Psoas muscle (tissue), 8 donors: ENCODE results near the gene SLCO2B1. TPM values are rescaled to one million over a fixed set of nuclear protein-coding genes. Genes with fewer than 3 reads are reported as not detected.
"Not testable (repeated sequence)": the region's sequence is repeated elsewhere in the genome, so short reads cannot be mapped to it uniquely, and the experiment has no call there.

Source experiments
- ATAC-seq, 4 donors: fragments of 200-7000 bp; cut with Tn5 transposase; one replicate each; pipeline ENCODE4 v1.9.1; 2020; ENCODE audit warnings: moderate library complexity in 3 of 4, mild to moderate bottlenecking in 2 of 4
- DNase-seq, 2 donors: peaks; one replicate each; pipeline ENCODE4 v3.0.0-alpha.2; 2020
- H3K27ac ChIP-seq: fragments of 200-600 bp; one replicate; pipeline ENCODE4 v1.8.0; 2022
- H3K27me3 ChIP-seq, 3 donors: fragments of 200-600 bp in 1 of 3; one replicate each; pipeline versions ENCODE4 v1.6.1 to v1.8.0; 2013 to 2022; ENCODE audit warnings: low read length in 2 of 3, mild to moderate bottlenecking in 2 of 3, moderate library complexity in 1 of 3; ENCODE audit not compliant: insufficient read depth in 3 of 3
- H3K36me3 ChIP-seq, 2 donors: fragments of 200-600 bp in 1 of 2; one replicate each; pipeline versions ENCODE4 v1.6.1 to v1.8.0; 2013 to 2022; ENCODE audit warnings: low read depth in 1 of 2, mild to moderate bottlenecking in 1 of 2, moderate library complexity in 1 of 2; ENCODE audit not compliant: insufficient read depth in 1 of 2
- H3K4me1 ChIP-seq: fragments of 200-600 bp; one replicate; pipeline ENCODE4 v1.8.0; 2022
- H3K4me3 ChIP-seq: fragments of 200-600 bp; one replicate; pipeline ENCODE4 v1.8.0; 2022; ENCODE audit warnings: mild to moderate bottlenecking
- H3K9me3 ChIP-seq: fragments of 200-600 bp; one replicate; pipeline ENCODE4 v1.8.0; 2022
- WGBS, 3 donors: extraction: QIAGEN DNeasy Blood & Tissue Kit; methylation state at CpG; one replicate each; pipeline versions ENCODE4 v1.1.6 to v1.1.7; 2013; 5-methylcytosine and 5-hydroxymethylcytosine counted together
- intact Hi-C, 2 donors: fragments of 100-400 bp; cut with DNase I; formaldehyde crosslinking; loops; one replicate each; pipeline versions ENCODE4 v1.11.0 to v1.14.2; 2022
- long read RNA-seq, 2 donors: library from polyadenylated mRNA; unstranded; transcript quantifications; one replicate each; pipeline ENCODE4 v2.0.0, GENCODE V29; 2021
- polyA plus RNA-seq, 3 donors: library from polyadenylated mRNA; stranded (reverse); fragments of 200-250 nt; gene quantifications; one replicate each; pipeline ENCODE4 v1.2.3, GENCODE V29; 2013
- total RNA-seq, 4 donors: library from RNA; stranded (reverse); fragmentation: NEBNext Ultra II Directional in 2 of 4; extraction: Animal tissue kit (Norgen Biotek cat#: 25700) in 2 of 4; gene quantifications; one replicate each; pipeline versions ENCODE4 v1.2.1 to v1.2.4, GENCODE V29; 2021 to 2023
- TF ChIP-seq, protein P1 (sequence below): fragments of 200-600 bp; IDR thresholded peaks from one replicate; pipeline ENCODE4 v1.8.0; 2022; ENCODE audit warnings: antibody characterized with exemption
- donor health status: healthy with polysubstance abuse.
- donor health status: DM: no; HTN: no; CAD: no; lungs with moderate emphysema.
- donor health status: Bipolar disorder and iron deficiency.
- donor health status: healthy.
- donor health status: DM: yes; HTN: yes; CAD: no.
- donor health status: DM: no; HTN: no; CAD: no.
- donor health status: DM: no; HTN: no; CAD: no.
- donor health status: DM: yes; HTN: yes; CAD: no.

Gene SLCO2B1, protein sequence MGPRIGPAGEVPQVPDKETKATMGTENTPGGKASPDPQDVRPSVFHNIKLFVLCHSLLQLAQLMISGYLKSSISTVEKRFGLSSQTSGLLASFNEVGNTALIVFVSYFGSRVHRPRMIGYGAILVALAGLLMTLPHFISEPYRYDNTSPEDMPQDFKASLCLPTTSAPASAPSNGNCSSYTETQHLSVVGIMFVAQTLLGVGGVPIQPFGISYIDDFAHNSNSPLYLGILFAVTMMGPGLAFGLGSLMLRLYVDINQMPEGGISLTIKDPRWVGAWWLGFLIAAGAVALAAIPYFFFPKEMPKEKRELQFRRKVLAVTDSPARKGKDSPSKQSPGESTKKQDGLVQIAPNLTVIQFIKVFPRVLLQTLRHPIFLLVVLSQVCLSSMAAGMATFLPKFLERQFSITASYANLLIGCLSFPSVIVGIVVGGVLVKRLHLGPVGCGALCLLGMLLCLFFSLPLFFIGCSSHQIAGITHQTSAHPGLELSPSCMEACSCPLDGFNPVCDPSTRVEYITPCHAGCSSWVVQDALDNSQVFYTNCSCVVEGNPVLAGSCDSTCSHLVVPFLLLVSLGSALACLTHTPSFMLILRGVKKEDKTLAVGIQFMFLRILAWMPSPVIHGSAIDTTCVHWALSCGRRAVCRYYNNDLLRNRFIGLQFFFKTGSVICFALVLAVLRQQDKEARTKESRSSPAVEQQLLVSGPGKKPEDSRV
- 10 to 100 TPM; 10.7 to 17.7 (median 12.3) TPM for total RNA-seq
- polyA plus RNA-seq = 1 to 10 TPM; 1.2 to 5.6 (median 1.7) TPM
- long read RNA-seq, donor 1, partial matches to known transcripts = 4 of 6 reads
- long read RNA-seq, donor 1, other reads (novel, unspliced or antisense) = 1 of 6 reads
- long read RNA-seq, donor 2, full-length matches to known transcripts = 3 of 6 reads
- long read RNA-seq, donor 2, partial matches to known transcripts = 2 of 6 reads
- long read RNA-seq, donor 2, other reads (novel, unspliced or antisense) = 1 of 6 reads

DNA sequence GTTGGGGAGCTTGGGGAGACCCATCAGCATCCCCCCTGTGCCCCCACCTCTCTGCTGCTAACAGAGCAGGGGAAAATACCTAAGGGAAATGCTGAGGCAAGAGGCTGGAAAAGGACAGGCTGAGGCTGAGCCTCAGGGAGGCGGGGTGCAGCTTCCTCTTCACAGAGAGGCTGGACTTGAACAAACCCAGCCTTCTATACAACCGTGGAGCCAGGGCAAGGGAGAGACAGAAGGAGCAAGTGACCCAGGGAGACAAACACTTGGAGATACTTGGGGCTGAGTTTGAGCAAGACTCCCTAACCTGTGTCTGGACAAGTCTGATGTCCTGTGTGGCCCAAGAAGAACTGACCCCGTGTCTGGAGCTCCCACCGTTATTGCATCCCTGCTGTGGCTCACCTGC, at the start of gene SLCO2B1:
Gene SLCO2B1, plus strand, starts transcription at position 229 of the 400 bp plus-strand sequence. CDS start 275 bp downstream, outside the sequence.
- TF ChIP-seq, protein P1, sequence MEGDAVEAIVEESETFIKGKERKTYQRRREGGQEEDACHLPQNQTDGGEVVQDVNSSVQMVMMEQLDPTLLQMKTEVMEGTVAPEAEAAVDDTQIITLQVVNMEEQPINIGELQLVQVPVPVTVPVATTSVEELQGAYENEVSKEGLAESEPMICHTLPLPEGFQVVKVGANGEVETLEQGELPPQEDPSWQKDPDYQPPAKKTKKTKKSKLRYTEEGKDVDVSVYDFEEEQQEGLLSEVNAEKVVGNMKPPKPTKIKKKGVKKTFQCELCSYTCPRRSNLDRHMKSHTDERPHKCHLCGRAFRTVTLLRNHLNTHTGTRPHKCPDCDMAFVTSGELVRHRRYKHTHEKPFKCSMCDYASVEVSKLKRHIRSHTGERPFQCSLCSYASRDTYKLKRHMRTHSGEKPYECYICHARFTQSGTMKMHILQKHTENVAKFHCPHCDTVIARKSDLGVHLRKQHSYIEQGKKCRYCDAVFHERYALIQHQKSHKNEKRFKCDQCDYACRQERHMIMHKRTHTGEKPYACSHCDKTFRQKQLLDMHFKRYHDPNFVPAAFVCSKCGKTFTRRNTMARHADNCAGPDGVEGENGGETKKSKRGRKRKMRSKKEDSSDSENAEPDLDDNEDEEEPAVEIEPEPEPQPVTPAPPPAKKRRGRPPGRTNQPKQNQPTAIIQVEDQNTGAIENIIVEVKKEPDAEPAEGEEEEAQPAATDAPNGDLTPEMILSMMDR = no peak
- Histone ChIP-seq H3K27ac (no peak within 1 kb of the TSS), H3K27me3 (peaks cover 0 to 2% (median 0%) of the 10 kb centered on the region in 3 donors), H3K4me1 (no peaks in the 10 kb centered on the region), H3K4me3 (peak within 1 kb of the TSS; percentile 54), H3K36me3 (no peaks in the 10 kb centered on the region), H3K9me3 (no peaks in the 10 kb centered on the region)
- no peak for DNase-seq
- intact Hi-C loops = no loop called here
- peak in 3 of 4 donors; percentile 29 to 52 (median 38) for ATAC-seq
- WGBS, 3 donors = 42 to 50% (median 42%) methylated on average over 4 of the region's 4 CpGs

DNA sequence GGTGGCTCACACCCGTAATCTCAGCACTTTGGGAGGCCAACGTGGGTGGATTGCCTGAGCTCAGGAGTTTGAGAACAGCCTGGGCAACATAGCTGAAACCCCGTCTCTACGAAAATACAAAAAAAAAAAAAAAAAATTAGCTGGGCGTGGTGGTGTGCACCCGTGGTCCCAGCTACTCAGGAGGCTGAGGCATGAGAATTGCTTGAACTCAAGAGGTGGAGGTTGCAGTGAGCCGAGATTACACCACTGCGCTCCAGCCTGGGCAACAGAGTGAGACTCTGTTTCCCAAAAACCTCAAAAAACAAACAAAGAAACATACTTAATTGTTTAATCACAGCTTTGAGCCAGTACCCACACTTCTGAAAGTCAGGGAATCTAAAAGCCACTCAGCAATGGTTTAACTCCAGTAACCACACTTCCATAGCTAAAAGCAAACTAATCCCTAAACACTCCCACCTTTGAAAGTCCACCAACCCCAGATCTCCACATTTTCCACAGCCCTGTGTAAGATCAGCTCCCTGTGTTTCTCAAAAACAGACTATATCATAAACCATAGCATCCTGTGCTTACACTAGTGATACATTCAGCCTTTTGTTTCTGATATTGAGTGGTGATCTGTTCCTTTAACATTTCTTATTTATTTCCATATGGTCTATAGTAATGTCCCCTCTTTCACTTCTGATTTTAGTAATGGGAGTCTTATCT, 49.3 kb upstream of the SLCO2B1 start:
- Histone ChIP-seq H3K4me1 (no peaks in the 10 kb centered on the region), H3K9me3 (peaks cover 3% of the 10 kb centered on the region), H3K4me3 (no peak overlapping the region), H3K36me3 (no peaks in the 10 kb centered on the region), H3K27me3 (peaks cover 0 to 12% (median 0%) of the 10 kb centered on the region in 3 donors), H3K27ac (no peak overlapping the region)
- WGBS, 3 donors = 79 to 88% (median 82%) methylated on average over 8 of the region's 8 CpGs
- intact Hi-C loops = loop anchor here in 1 of 2 donors (10.0 kb wide), 1 partner anchor 47 kb away; no protein-coding TSS in a partner anchor
- TF ChIP-seq, protein P1 = no peak
- DNase-seq (no peak), ATAC-seq (no peak)

DNA sequence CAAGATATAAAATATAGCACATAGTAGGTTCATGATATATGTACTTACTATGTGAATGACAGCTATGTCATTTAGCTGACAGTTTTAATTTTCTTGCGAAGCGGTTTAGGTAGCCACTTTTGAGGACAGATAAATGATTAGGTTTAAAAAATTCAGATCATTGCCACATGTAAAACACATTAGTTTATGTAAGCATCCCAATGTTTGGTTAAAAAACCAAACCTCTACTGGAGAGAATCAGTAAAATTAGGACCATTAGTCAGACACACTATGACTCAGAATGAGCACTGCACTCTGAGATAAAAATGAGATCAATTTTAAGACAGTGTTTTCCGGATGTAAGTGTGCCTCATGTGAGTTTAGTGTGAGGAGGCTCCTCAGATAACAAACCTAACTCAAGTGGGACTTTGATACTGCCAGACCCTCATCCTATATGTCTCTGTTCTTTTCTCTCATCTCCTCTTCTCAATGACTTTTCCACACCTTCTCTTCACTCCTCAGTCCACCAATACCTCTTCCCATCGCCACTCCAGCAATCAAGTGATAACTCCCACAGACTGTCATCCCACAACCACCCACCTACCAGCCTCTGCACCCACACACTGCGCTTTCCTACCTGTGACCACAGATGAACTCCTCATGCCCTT, 47.4 kb upstream of the SLCO2B1 start:
- WGBS, 3 donors = 77 to 82% (median 80%) methylated on average over 5 of the region's 5 CpGs
- Histone ChIP-seq H3K27me3 (no peaks in the 10 kb centered on the region), H3K4me3 (no peak overlapping the region), H3K9me3 (peaks cover 3% of the 10 kb centered on the region), H3K27ac (no peak overlapping the region), H3K4me1 (no peaks in the 10 kb centered on the region), H3K36me3 (no peaks in the 10 kb centered on the region)
- ATAC-seq (no peak), DNase-seq (no peak)
- intact Hi-C loops = loop anchor here in 1 of 2 donors (10.0 kb wide), 1 partner anchor 49 kb away; no protein-coding TSS in a partner anchor
- TF ChIP-seq, protein P1 = no peak

DNA sequence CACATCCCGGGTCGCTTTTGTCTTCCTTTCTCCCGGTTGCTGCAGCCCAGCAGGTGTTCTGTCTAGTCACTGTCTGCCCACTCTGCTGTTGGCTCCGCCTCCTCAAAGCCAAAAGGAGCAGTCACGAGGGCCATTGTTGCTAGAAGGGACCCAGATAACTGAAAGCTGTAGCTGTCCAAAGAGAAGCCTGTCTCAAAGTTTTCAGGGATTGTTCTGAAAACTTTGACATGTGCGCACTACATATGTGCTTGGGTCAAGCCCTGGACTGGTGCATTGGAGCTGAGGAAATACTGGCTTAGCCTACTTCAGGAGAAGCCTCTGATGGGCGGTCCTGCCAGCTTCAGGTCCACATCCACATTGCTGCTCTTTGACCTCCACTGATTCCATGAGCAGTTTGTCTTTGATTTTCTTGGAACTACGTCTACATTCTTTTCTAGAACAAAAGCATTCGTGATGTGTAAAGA, 45.4 kb upstream of the SLCO2B1 start:
- ATAC-seq (no peak), DNase-seq (no peak)
- Histone ChIP-seq H3K27me3 (no peaks in the 10 kb centered on the region), H3K9me3 (peaks cover 3% of the 10 kb centered on the region), H3K4me1 (no peaks in the 10 kb centered on the region), H3K4me3 (no peak overlapping the region), H3K36me3 (no peaks in the 10 kb centered on the region), H3K27ac (no peak overlapping the region)
- intact Hi-C loops = loop anchor here in 1 of 2 donors (10.0 kb wide), 1 partner anchor 51 kb away; no protein-coding TSS in a partner anchor
- TF ChIP-seq, protein P1 = no peak
- WGBS, 3 donors = 55 to 59% (median 59%) methylated on average over 9 of the region's 9 CpGs

DNA sequence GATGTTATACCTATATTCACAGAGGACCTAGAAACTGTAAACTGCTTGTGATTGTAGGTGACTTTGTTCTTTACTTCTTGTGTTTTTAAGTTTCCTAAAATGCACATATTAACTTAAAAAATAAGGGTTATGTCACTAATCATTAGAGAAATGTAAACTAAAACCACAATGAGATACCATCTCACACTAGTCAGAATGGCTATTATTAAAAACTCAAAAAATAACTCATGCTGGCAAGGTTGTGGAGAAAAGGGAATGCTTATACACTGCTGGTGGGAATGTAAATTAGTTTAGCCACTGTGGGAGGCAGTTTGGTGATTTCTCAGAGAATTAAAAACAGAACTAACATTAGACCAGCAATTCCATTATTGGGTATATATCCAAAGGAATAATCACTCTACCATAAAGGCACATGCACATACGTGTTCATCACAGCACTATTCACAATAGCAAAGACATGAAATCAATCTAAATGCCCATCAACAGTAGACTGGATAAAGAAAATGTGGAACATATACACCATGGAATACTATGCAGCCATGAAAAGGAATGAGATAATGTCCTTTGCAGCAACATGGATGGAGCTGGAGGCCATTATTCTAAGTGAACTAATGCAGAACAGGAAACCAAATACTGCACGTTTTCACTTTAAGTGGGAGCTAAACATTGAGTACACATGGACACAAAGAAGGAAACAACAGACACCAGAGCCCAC, 44.8 kb upstream of the SLCO2B1 start:
- H3K27me3 ChIP-seq, H3K36me3 ChIP-seq, H3K4me1 ChIP-seq, ATAC-seq, H3K9me3 ChIP-seq, H3K4me3 ChIP-seq, H3K27ac ChIP-seq, DNase-seq: not testable (repeated sequence)
- WGBS, 3 donors = 59 to 66% (median 62%) methylated on average over 2 of the region's 2 CpGs
- intact Hi-C loops = loop anchor here in 1 of 2 donors (10.0 kb wide), 1 partner anchor 51 kb away; no protein-coding TSS in a partner anchor
